PFSK-1 (cell line): ENCODE data around the gene NFKBIE.

Experiments
- FOXP2 ChIP-seq: optimal IDR thresholded peaks from 2 replicates; pipeline ENCODE3; 2011; ENCODE audit warnings: borderline replicate concordance, control low read depth, inconsistent platforms; ENCODE audit not compliant: insufficient read depth; ENCODE audit errors: extremely low read length, extremely low read depth
- POLR2AphosphoS5 ChIP-seq: IDR thresholded peaks from 2 replicates; pipeline ENCODE4 v1.6.1; 2012; ENCODE audit warnings: low read depth, mild to moderate bottlenecking, control low read depth, low read length, moderate library complexity
- REST ChIP-seq, 2 experiments: IDR thresholded peaks; 2 replicates each; pipeline versions ENCODE4 v1.6.1 to v1.8.0; 2011 to 2012; ENCODE audit warnings: low read depth in 2 of 2, low read length in 2 of 2, control low read depth in 1 of 2, inconsistent platforms in 1 of 2, mild to moderate bottlenecking in 1 of 2, moderate library complexity in 1 of 2; ENCODE audit not compliant: insufficient read depth in 1 of 2
- SIN3A ChIP-seq: IDR thresholded peaks from 2 replicates; pipeline ENCODE4 v1.6.1; 2012; ENCODE audit warnings: mild to moderate bottlenecking, low read length, moderate library complexity, borderline replicate concordance; ENCODE audit not compliant: insufficient read depth
- TAF1 ChIP-seq: IDR thresholded peaks from 2 replicates; pipeline ENCODE4 v1.6.1; 2012; ENCODE audit warnings: low read length, control low read depth, borderline replicate concordance; ENCODE audit not compliant: insufficient read depth

NFKBIE gene

GRCh38 chr6:44234101-44235025, 31.0 kb downstream of the NFKBIE start:
- no peak for TF ChIP-seq POLR2AphosphoS5
- no peak for TF ChIP-seq TAF1
- TF ChIP-seq FOXP2 = no peak
- no peak for TF ChIP-seq REST (IDR thresholded peaks at IDR 0.05; ENCODE audit: insufficient read depth in 1 of 2, low read depth in 2 of 2, low read length in 2 of 2)
- no peak for TF ChIP-seq SIN3A

GRCh38 chr6:44233567-44234100, 31.7 kb downstream of the NFKBIE start:
- TF ChIP-seq POLR2AphosphoS5 = no peak
- no peak for TF ChIP-seq FOXP2
- TF ChIP-seq REST (IDR thresholded peaks at IDR 0.05; ENCODE audit: insufficient read depth in 1 of 2, low read depth in 2 of 2, low read length in 2 of 2) = no peak
- no peak for TF ChIP-seq SIN3A
- TF ChIP-seq TAF1 = no peak

- no peak for TF ChIP-seq TAF1
- no peak for TF ChIP-seq SIN3A
These were observed 32.4 kb downstream of the NFKBIE start for GRCh38 chr6:44232676-44233566.

- no peak for TF ChIP-seq FOXP2
- TF ChIP-seq POLR2AphosphoS5 = no peak
- TF ChIP-seq SIN3A = no peak
- no peak for TF ChIP-seq REST (IDR thresholded peaks at IDR 0.05; ENCODE audit: insufficient read depth in 1 of 2, low read depth in 2 of 2, low read length in 2 of 2)
These were observed 35.2 kb downstream of the NFKBIE start for GRCh38 chr6:44230034-44230675.
